Mucosa of descending colon (tissue), 3 donors: ENCODE results near the gene CRIP3. TPM values are rescaled to one million over a fixed set of nuclear protein-coding genes. Genes with fewer than 3 reads are reported as not detected.

ENCODE experiments used
- ATAC-seq: fragments of 200-7000 bp; cut with Tn5 transposase; one replicate; pipeline ENCODE4 v1.9.1; 2020; ENCODE audit warnings: mild to moderate bottlenecking, moderate library complexity
- DNase-seq, 3 donors: peaks; one replicate each; pipeline ENCODE4 v3.0.0-alpha.2; 2020
- H3K36me3 ChIP-seq: fragments of 200-600 bp; one replicate; pipeline ENCODE4 v1.8.0; 2021; ENCODE audit warnings: low read depth, mild to moderate bottlenecking
- H3K4me1 ChIP-seq: fragments of 200-600 bp; one replicate; pipeline ENCODE4 v1.8.0; 2021; ENCODE audit warnings: low read depth, mild to moderate bottlenecking
- H3K4me3 ChIP-seq: fragments of 200-600 bp; one replicate; pipeline ENCODE4 v1.8.0; 2021; ENCODE audit warnings: mild to moderate bottlenecking
- H3K9me3 ChIP-seq: fragments of 200-600 bp; one replicate; pipeline ENCODE4 v1.8.0; 2021; ENCODE audit warnings: mild to moderate bottlenecking
- CTCF ChIP-seq: fragments of 200-600 bp; IDR thresholded peaks from one replicate; pipeline ENCODE4 v1.8.0; 2022; ENCODE audit warnings: antibody characterized with exemption, mild to moderate bottlenecking
- intact Hi-C, 2 donors: fragments of 100-400 bp; cut with DNase I in 1 of 2; cut with micrococcal nuclease in 1 of 2; formaldehyde crosslinking; loops; one replicate each; pipeline versions ENCODE4 v1.11.0 to v1.11.1; 2022; cut with DNase I, micrococcal nuclease
- total RNA-seq, 3 donors: library from RNA; stranded (reverse); fragmentation: NEBNext Ultra II Directional in 2 of 3; extraction: Animal tissue kit (Norgen Biotek cat#: 25700) in 2 of 3; gene quantifications; one replicate each; pipeline versions ENCODE4 v1.2.1 to v1.2.4, GENCODE V29; 2021 to 2023
- donor health status: DM: no; HTN: no; CAD: no; lungs with moderate emphysema.
- donor health status: DM: no; HTN: no; CAD: no.
- donor health status: DM: no; HTN: yes; CAD: no.

CRIP3 gene
- total RNA-seq, 3 donors from 2014 or later: 0.77 to 1.8 (median 1.3) TPM

GRCh38 chr6:43331891-43332290 is 23.3 kb upstream of the CRIP3 start:
- Histone ChIP-seq H3K4me3 (no peak overlapping the region), H3K9me3 (no peaks in the 10 kb centered on the region), H3K36me3 (no peaks in the 10 kb centered on the region), H3K4me1 (peaks cover 7% of the 10 kb centered on the region)
- intact Hi-C loops: loop anchor here in 1 of 2 donors (10.0 kb wide), 1 partner anchor 67 kb away; no protein-coding TSS in a partner anchor
- no peak for TF ChIP-seq CTCF
- ATAC-seq (no peak), DNase-seq (no peak)

GRCh38 chr6:43331470-43331869 is 22.8 kb upstream of the CRIP3 start:
- DNase-seq (no peak), ATAC-seq (no peak)
- H3K4me1 ChIP-seq: peaks cover 7% of the 10 kb centered on the region
- intact Hi-C loops: loop anchor here in 1 of 2 donors (10.0 kb wide), 1 partner anchor 67 kb away; no protein-coding TSS in a partner anchor
- no peaks in the 10 kb centered on the region for H3K9me3 ChIP-seq
- H3K4me3 ChIP-seq: no peak overlapping the region
- TF ChIP-seq CTCF: no peak
- H3K36me3 ChIP-seq: no peaks in the 10 kb centered on the region

GRCh38 chr6:43328528-43328927 is 19.9 kb upstream of the CRIP3 start:
- Histone ChIP-seq H3K4me3 (no peak overlapping the region), H3K4me1 (no peaks in the 10 kb centered on the region), H3K36me3 (no peaks in the 10 kb centered on the region), H3K9me3 (no peaks in the 10 kb centered on the region)
- no peak for DNase-seq
- TF ChIP-seq CTCF: no peak
- intact Hi-C loops: no loop called here
- ATAC-seq: peak; percentile 46

- intact Hi-C loops: no loop called here
- DNase-seq (no peak), ATAC-seq (no peak)
- no peak overlapping the region for H3K4me3 ChIP-seq
- no peaks in the 10 kb centered on the region for H3K36me3 ChIP-seq
- TF ChIP-seq CTCF: no peak
- H3K4me1 ChIP-seq: peaks cover 5% of the 10 kb centered on the region
- H3K9me3 ChIP-seq: no peaks in the 10 kb centered on the region
Measured at GRCh38 chr6:43325876-43326275, 17.2 kb upstream of the CRIP3 start.

- ATAC-seq (no peak), DNase-seq (no peak)
- Histone ChIP-seq H3K9me3 (no peaks in the 10 kb centered on the region), H3K4me1 (peaks cover 5% of the 10 kb centered on the region), H3K4me3 (no peak overlapping the region), H3K36me3 (no peaks in the 10 kb centered on the region)
- intact Hi-C loops: no loop called here
- TF ChIP-seq CTCF: no peak
Measured at GRCh38 chr6:43318011-43318410, 9.4 kb upstream of the CRIP3 start.

GRCh38 chr6:43313813-43314212 is 5.2 kb upstream of the CRIP3 start:
- Histone ChIP-seq H3K4me1 (no peaks in the 10 kb centered on the region), H3K36me3 (no peaks in the 10 kb centered on the region), H3K9me3 (no peaks in the 10 kb centered on the region), H3K4me3 (no peak overlapping the region)
- DNase-seq (no peak), ATAC-seq (no peak)
- no peak for TF ChIP-seq CTCF
- intact Hi-C loops: no loop called here
